Upper lobe of left lung (tissue), 6 donors: ENCODE measurements around the gene SPEF1. TPM values are rescaled to one million over a fixed set of nuclear protein-coding genes. Genes with fewer than 3 reads are reported as not detected.

Experiments
- ATAC-seq, 2 donors: fragments of 200-7000 bp; cut with Tn5 transposase; one replicate each; pipeline ENCODE4 v1.9.1; 2022; ENCODE audit warnings: mild to moderate bottlenecking in 2 of 2, moderate library complexity in 2 of 2; ENCODE audit not compliant: low FRiP score in 2 of 2
- DNase-seq, 2 donors: peaks; one replicate each; pipeline ENCODE4 v3.0.0-alpha.2; 2019 to 2020
- H3K27ac ChIP-seq, 4 donors: fragments of 200-600 bp; sonication (generic); one replicate each; pipeline ENCODE4 v1.5.1; 2016 to 2019
- H3K27me3 ChIP-seq, 4 donors: fragments of 200-600 bp; sonication (generic); one replicate each; pipeline ENCODE4 v1.5.1; 2017 to 2019
- H3K36me3 ChIP-seq, 4 donors: fragments of 200-600 bp; sonication (generic); one replicate each; pipeline ENCODE4 v1.5.1; 2016 to 2019
- H3K4me1 ChIP-seq, 4 donors: fragments of 200-600 bp; sonication (generic); one replicate each; pipeline ENCODE4 v1.5.1; 2018 to 2019
- H3K4me3 ChIP-seq, 4 donors: fragments of 200-600 bp; sonication (generic); one replicate each; pipeline ENCODE4 v1.5.1; 2017 to 2019; ENCODE audit warnings: mild to moderate bottlenecking in 2 of 4, moderate library complexity in 1 of 4
- H3K9me3 ChIP-seq, 4 donors: fragments of 200-600 bp; sonication (generic); one replicate each; pipeline ENCODE4 v1.5.1; 2018 to 2019
- CTCF ChIP-seq, 6 experiments: fragments of 450-650 bp in 4 of 6; fragments of 200-600 bp in 2 of 6; sonication (generic) in 2 of 6; IDR thresholded peaks; one replicate each; pipeline ENCODE4 v1.5.1; 2016 to 2019; ENCODE audit warnings: antibody characterized with exemption in 6 of 6
- EP300 ChIP-seq, 4 donors: sonication (generic); formaldehyde crosslinking; IDR thresholded peaks; one replicate each; pipeline ENCODE4 v1.5.1; 2017; ENCODE audit warnings: antibody characterized with exemption in 4 of 4, control low read depth in 2 of 4
- POLR2A ChIP-seq, 4 donors: fragments of 450-650 bp; IDR thresholded peaks; one replicate each; pipeline ENCODE4 v1.5.1; 2016 to 2017; ENCODE audit warnings: antibody characterized with exemption in 4 of 4, mild to moderate bottlenecking in 2 of 4
- POLR2AphosphoS5 ChIP-seq, 2 donors: sonication (generic); formaldehyde crosslinking; IDR thresholded peaks; one replicate each; pipeline ENCODE4 v1.5.1; 2017; ENCODE audit warnings: antibody characterized with exemption in 2 of 2
- WGBS, 2 donors: methylation state at CpG; one replicate each; pipeline ENCODE4 v1.1.5; 2017 to 2018; 5-methylcytosine and 5-hydroxymethylcytosine counted together
- total RNA-seq, 6 donors: library from RNA; depleted of rRNA in 4 of 6; stranded (reverse); fragments of >200 nt in 4 of 6; gene quantifications; one replicate each; pipeline versions ENCODE4 v1.1.0 to v1.2.1, GENCODE V29; 2016 to 2021
- donor health status: DM: no; HTN: no; CAD: no; lungs with moderate emphysema.
- donor health status: DM: no; HTN: yes; CAD: no; lungs with severe emphysema.

SPEF1 gene
- total RNA-seq, 6 donors from 2014 or later = 0.34 to 15.1 (median 5.4) TPM

DNA sequence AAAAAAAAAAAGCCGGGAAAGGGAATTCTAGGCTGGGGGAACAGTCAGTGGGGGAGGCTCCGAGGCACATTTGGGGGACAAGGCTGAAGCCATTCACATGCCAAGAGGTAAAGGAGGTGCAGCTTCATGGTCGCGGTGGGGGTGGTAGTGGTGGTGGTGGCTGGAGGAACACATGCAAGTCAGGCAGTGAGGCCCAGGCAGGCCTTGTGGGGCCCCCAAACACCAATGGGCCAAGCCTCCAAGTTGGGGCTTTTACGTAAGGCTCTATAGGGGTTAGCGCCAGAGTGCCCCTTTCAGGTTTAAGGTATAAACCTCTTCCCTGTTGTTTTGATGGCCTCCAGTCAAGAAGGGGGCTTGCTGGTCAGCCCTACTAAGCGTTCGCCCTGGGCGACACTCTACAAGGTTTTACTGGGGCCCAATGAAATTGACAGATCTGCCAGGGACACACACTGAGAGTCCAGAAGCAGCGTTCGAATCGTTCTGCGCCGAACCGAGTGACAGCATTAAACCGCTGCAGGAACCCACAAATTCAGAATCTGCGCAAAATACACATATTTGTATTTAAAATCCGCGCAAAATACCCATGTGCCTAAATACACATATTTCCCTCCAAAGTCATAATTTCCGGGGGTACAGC, 38.3 kb upstream of the SPEF1 start:
- ATAC-seq = no peak
- 62 to 66% methylated on average over 16 to 20 of the region's 20 CpGs for WGBS, 2 donors

DNA sequence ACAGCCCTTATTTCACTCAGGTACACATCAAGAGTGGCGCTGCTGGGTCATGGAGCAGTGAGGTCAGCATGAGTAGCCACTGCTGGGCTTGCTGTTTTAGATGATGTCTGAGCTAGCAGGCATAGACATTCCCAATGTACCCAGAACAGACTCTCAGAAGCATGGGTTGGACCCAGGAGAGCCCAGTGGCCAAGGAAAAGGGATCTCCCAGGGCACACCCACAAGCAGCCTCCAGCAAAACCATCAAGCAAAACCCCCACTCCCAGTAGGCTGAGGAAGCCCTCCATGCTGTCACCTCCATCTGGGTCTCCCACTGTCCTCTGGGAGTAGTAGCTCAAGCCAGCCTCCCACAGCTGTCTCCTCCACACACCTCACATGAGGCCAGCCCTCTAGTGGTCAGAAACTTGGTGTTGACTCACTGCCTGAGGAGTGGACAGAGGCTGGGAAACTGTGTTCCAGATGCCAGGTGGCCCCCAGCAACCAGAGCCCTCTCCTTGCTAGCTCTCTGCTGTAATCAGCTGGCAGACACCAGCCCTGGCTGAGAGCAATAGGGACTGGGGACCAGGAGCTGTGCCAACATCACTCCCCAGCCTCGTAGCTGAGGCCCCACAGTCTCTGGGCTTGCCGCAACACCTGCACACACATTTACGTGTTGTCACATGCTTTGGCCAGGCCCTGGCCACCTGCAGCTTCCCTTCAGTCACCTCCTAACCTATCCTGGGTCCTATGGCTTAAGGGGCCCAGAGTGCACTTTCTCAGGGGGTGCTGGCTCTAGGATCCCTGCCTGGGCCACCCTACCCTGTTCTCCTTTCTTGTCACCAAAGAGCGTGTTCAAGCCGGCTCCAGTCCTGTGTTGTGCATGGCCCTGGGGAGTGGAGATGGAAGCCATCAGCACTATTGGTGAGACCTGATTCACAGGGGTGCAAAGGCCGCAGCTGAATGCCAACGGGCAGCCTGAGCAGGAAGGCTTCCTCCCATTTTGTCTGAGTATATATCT, 37.2 kb upstream of the SPEF1 start:
- DNase-seq = peak in 1 of 2 donors; percentile 81
- Histone ChIP-seq H3K4me1 (peaks cover 31 to 45% (median 33%) of the 10 kb centered on the region in 4 donors), H3K27me3 (no peaks in the 10 kb centered on the region), H3K4me3 (no peak overlapping the region), H3K36me3 (peaks cover under 1 to 17% (median 9%) of the 10 kb centered on the region in 4 donors), H3K9me3 (no peaks in the 10 kb centered on the region), H3K27ac (peak overlapping the region; percentile 94 to 99 (median 98))
- ATAC-seq = peak; percentile 28 to 77
- WGBS, 2 donors = 80 to 82% methylated on average over 7 to 8 of the region's 8 CpGs
- TF ChIP-seq CTCF (IDR thresholded peaks at IDR 0.05) (peak; percentile 46 to 83 (median 79)), EP300 (IDR thresholded peaks at IDR 0.05) (no peak)

More for the DNA sequence above, 38.3 kb upstream of the SPEF1 start:
- DNase-seq = no peak
- Histone ChIP-seq H3K27me3 (no peaks in the 10 kb centered on the region), H3K36me3 (peaks cover 11 to 27% (median 20%) of the 10 kb centered on the region in 4 donors), H3K27ac (peak overlapping the region; percentile 94 to 99 (median 98)), H3K4me1 (peaks cover 28 to 38% (median 30%) of the 10 kb centered on the region in 4 donors), H3K9me3 (no peaks in the 10 kb centered on the region), H3K4me3 (peak overlapping the region in 3 of 4 donors; percentile 83 to 93 (median 90))
- no peak for TF ChIP-seq POLR2A (IDR thresholded peaks at IDR 0.05)
- no peak for TF ChIP-seq POLR2AphosphoS5 (IDR thresholded peaks at IDR 0.05)
- no peak for TF ChIP-seq EP300 (IDR thresholded peaks at IDR 0.05)
- TF ChIP-seq CTCF (IDR thresholded peaks at IDR 0.05) = no peak

DNA sequence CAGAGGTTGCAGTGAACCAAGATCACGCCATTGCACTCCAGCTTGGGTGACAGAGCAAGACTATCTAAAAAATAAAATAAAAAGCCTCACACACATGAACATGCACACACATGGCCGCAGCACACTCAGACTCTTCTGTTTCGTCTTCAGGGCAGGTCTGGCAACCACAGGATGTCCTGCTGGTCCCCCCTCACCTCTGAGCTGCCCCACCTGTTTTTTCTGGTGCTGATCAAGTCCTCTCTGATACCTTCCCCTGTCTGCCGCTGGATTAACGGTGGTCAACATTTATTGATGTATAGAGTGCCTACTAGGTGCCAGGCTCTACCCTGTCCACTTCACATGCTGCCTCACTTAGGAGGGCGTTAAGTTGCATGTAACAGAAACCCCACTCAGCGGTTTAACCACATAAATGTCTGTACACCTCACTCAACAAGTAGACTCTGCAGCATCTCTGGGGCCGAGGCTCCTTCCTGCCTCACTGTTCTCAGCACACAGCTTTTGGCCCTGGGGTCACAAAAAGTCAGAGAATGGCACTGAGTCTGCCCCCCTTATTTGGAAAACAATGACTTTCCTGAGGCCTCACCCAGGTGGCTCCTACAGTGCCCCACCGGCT, 34.6 kb upstream of the SPEF1 start:
- 73 to 76% methylated on average over 7 to 9 of the region's 9 CpGs for WGBS, 2 donors
- DNase-seq (no peak), ATAC-seq (no peak)
- H3K27me3 ChIP-seq = no peaks in the 10 kb centered on the region
- peak overlapping the region in 2 of 4 donors; percentile 5 to 44 for H3K27ac ChIP-seq
- no peaks in the 10 kb centered on the region for H3K9me3 ChIP-seq
- no peaks in the 10 kb centered on the region for H3K36me3 ChIP-seq
- TF ChIP-seq POLR2A (IDR thresholded peaks at IDR 0.05) (no peak), POLR2AphosphoS5 (IDR thresholded peaks at IDR 0.05) (no peak), CTCF (IDR thresholded peaks at IDR 0.05) (no peak)
- peaks cover 39 to 55% (median 45%) of the 10 kb centered on the region in 4 donors for H3K4me1 ChIP-seq
- H3K4me3 ChIP-seq = no peak overlapping the region

- no peak for ATAC-seq
- no peak for DNase-seq
- no peaks in the 10 kb centered on the region for H3K27me3 ChIP-seq
- H3K27ac ChIP-seq = no peak overlapping the region
- H3K4me3 ChIP-seq = no peak overlapping the region
- TF ChIP-seq POLR2A (IDR thresholded peaks at IDR 0.05) (no peak), EP300 (IDR thresholded peaks at IDR 0.05) (no peak), POLR2AphosphoS5 (IDR thresholded peaks at IDR 0.05) (no peak), CTCF (IDR thresholded peaks at IDR 0.05) (no peak)
- no peaks in the 10 kb centered on the region for H3K9me3 ChIP-seq
- 80 to 81% methylated on average over 7 of the region's 7 CpGs for WGBS, 2 donors
- no peaks in the 10 kb centered on the region for H3K36me3 ChIP-seq
- peaks cover 44 to 63% (median 51%) of the 10 kb centered on the region in 4 donors for H3K4me1 ChIP-seq
Observed at GRCh38 chr20:3814928-3815495, 33.8 kb upstream of the SPEF1 start.
